B cell (primary cell): ENCODE results near the gene HSPB7. TPM values are rescaled to one million over a fixed set of nuclear protein-coding genes. Genes with fewer than 3 reads are reported as not detected.

Experiments
- ATAC-seq: fragments of 200-7000 bp; cut with Tn5 transposase; one replicate; pipeline ENCODE4 v1.10.0; 2021; ENCODE audit warnings: low read depth, mild to moderate bottlenecking, moderate number of reproducible peaks, moderate library complexity
- CTCF ChIA-PET: fragments of 350-600 bp; sonication (Branson Sonifier 250); formaldehyde crosslinking; loops from one replicate; lab custom pipeline; 2021; ENCODE audit warnings: antibody characterized with exemption, inconsistent platforms; lab: Charles Lee
- POLR2A ChIA-PET: fragments of 350-600 bp; sonication (Branson Sonifier 250); formaldehyde crosslinking; loops from one replicate; lab custom pipeline; 2021; ENCODE audit warnings: antibody characterized with exemption; lab: Charles Lee
- DNase-seq: peaks from one replicate; pipeline ENCODE4 v3.0.0; 2013
- H2AFZ ChIP-seq: 2 replicates; pipeline ENCODE4 v1.6.1; 2012; ENCODE audit warnings: mild to moderate bottlenecking, low read depth, low read length; ENCODE audit not compliant: insufficient read depth, poor library complexity, severe bottlenecking
- H3K27ac ChIP-seq, 2 donors: 1 replicate in 1 of 2; 2 replicates in 1 of 2; pipeline ENCODE4 v1.5.1; 2012 to 2013; ENCODE audit warnings: low read length in 2 of 2, mild to moderate bottlenecking in 2 of 2, moderate library complexity in 1 of 2
- H3K27me3 ChIP-seq, 4 experiments: fragments of 200-600 bp in 1 of 4; sonication (generic) in 1 of 4; replicated peaks in 1 of 4; 1 replicate in 2 of 4; 2 replicates in 2 of 4; pipeline versions ENCODE4 v1.6.1 to v1.7.0; 2013 to 2016; ENCODE audit warnings: low read length in 3 of 4, mild to moderate bottlenecking in 2 of 4, mixed read lengths in 1 of 4, moderate library complexity in 1 of 4; ENCODE audit not compliant: insufficient read depth in 4 of 4, control insufficient read depth in 3 of 4; ENCODE audit errors: control extremely low read depth in 1 of 4
- H3K36me3 ChIP-seq, 2 experiments: replicated peaks in 1 of 2; 1 replicate in 1 of 2; 2 replicates in 1 of 2; pipeline versions ENCODE4 v1.6.1 to v1.7.1; 2013; ENCODE audit warnings: low read length in 1 of 2; ENCODE audit not compliant: insufficient read depth in 2 of 2, control insufficient read depth in 1 of 2; ENCODE audit errors: control extremely low read depth in 1 of 2, extremely low read depth in 1 of 2
- H3K4me1 ChIP-seq, 2 donors: fragments of 200-600 bp in 1 of 2; sonication (generic) in 1 of 2; 1 replicate in 1 of 2; 2 replicates in 1 of 2; pipeline versions ENCODE4 v1.5.1 to v1.6.1; 2013 to 2017; ENCODE audit warnings: low read length in 2 of 2; ENCODE audit not compliant: control insufficient read depth in 2 of 2, insufficient read depth in 2 of 2
- H3K4me2 ChIP-seq: replicated peaks from 2 replicates; pipeline ENCODE3; 2012; ENCODE audit warnings: mild to moderate bottlenecking, low read depth, low read length; ENCODE audit not compliant: poor library complexity, severe bottlenecking
- H3K4me3 ChIP-seq, 5 experiments: fragments of 200-600 bp in 1 of 5; sonication (generic) in 1 of 5; 1 replicate in 3 of 5; 2 replicates in 2 of 5; pipeline versions ENCODE4 v1.5.1 to v1.7.0; 2011 to 2016; ENCODE audit warnings: low read length in 4 of 5, mild to moderate bottlenecking in 4 of 5, low read depth in 2 of 5, control low read depth in 1 of 5, moderate library complexity in 1 of 5; ENCODE audit not compliant: insufficient read depth in 1 of 5; ENCODE audit errors: control extremely low read depth in 1 of 5, extremely low read depth in 1 of 5
- H3K79me2 ChIP-seq: fragments of 200-600 bp; sonication (generic); one replicate; pipeline ENCODE4 v1.6.0; 2016; ENCODE audit warnings: low read length; ENCODE audit not compliant: control insufficient read depth, insufficient read depth
- H3K9ac ChIP-seq: fragments of 200-600 bp; sonication (generic); 2 replicates; pipeline ENCODE4 v1.6.1; 2017; ENCODE audit warnings: mild to moderate bottlenecking, low read length, moderate library complexity
- H3K9me3 ChIP-seq, 3 donors: one replicate each; pipeline versions ENCODE4 v1.6.1 to v1.7.1; 2013; ENCODE audit warnings: low read length in 2 of 3; ENCODE audit not compliant: control insufficient read depth in 2 of 3, insufficient read depth in 1 of 3; ENCODE audit errors: control extremely low read depth in 1 of 3
- H4K20me1 ChIP-seq: 2 replicates; pipeline ENCODE4 v1.6.0; 2012; ENCODE audit warnings: mild to moderate bottlenecking, low read length; ENCODE audit not compliant: insufficient read depth, control insufficient read depth, poor library complexity, severe bottlenecking
- H3K27ac Mint-ChIP-seq: one replicate; pipeline ENCODE4 v1.8.0; 2021; ENCODE audit warnings: mixed read lengths
- H3K27me3 Mint-ChIP-seq: one replicate; pipeline ENCODE4 v1.8.0; 2021; ENCODE audit warnings: mixed read lengths
- H3K4me1 Mint-ChIP-seq: one replicate; pipeline ENCODE4 v1.8.0; 2021; ENCODE audit warnings: mixed read lengths
- H3K4me3 Mint-ChIP-seq: one replicate; pipeline ENCODE4 v1.8.0; 2021; ENCODE audit warnings: mixed read lengths
- H3K9me3 Mint-ChIP-seq: one replicate; pipeline ENCODE4 v1.8.0; 2022; ENCODE audit warnings: mixed read lengths; ENCODE audit not compliant: insufficient read depth
- EZH2 ChIP-seq: IDR thresholded peaks from 2 replicates; pipeline ENCODE4 v1.6.1; 2012; ENCODE audit warnings: borderline replicate concordance, low read depth, mild to moderate bottlenecking, moderate library complexity, low read length; ENCODE audit not compliant: insufficient read depth, poor library complexity, severe bottlenecking
- WGBS: methylation state at CpG from one replicate; pipeline ENCODE4 v1.1.5; 2013; ENCODE audit warnings: missing lambda C conversion rate; ENCODE audit not compliant: insufficient coverage; 5-methylcytosine and 5-hydroxymethylcytosine counted together
- intact Hi-C: fragments of 100-400 bp; cut with micrococcal nuclease; formaldehyde crosslinking; loops from one replicate; pipeline ENCODE4 v1.10.0; 2022
- polyA plus RNA-seq: library from polyadenylated mRNA; depleted of rRNA; stranded (reverse); fragments of >200 nt; gene quantifications from 2 replicates; pipeline ENCODE4 v1.2.3, GENCODE V29; 2012
- total RNA-seq, 2 donors: library from RNA; stranded (reverse); fragments of 120-200 nt in 1 of 2; gene quantifications; 1 replicate in 1 of 2; 2 replicates in 1 of 2; pipeline versions ENCODE4 v1.2.3 to v1.2.4, GENCODE V29; 2013 to 2022
- TF ChIP-seq, protein P1 (sequence below): fragments of 200-600 bp; IDR thresholded peaks from one replicate; pipeline ENCODE4 v1.8.0; 2022; ENCODE audit warnings: antibody characterized with exemption, mild to moderate bottlenecking

The HSPB7 gene
- total and polyA plus RNA-seq, 2 donors (not counting 1 experiment from before 2014, with no cell fraction given), result not detected

DNA sequence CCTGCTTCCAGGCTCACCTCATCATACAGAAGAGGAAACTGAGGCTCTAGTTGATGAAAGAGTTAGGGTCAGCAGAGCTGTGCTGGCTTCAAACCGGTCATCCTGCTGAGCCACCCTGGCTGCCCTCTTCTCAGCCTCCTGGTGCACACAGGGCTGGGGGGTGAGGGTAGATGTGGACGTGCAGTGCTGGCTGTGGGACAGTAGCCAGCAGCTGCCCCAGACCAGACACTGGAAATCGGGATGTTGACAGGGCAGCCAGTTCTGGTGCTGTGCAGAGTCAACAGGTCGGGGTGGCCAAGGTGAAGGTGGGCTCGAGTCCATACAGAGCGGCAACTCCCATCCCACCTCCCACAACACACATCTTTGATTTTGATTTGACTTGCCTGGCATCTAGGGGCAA lies 2.5 kb upstream of the HSPB7 start:
- H3K4me1 Mint-ChIP-seq, result peaks cover 2% of the 10 kb centered on the region
- no peak overlapping the region for H2AFZ ChIP-seq
- ChIA-PET POLR2A (interaction anchor here (0.6 kb wide), 1 partner anchor 222 kb away, joined by 4 read pairs; no protein-coding TSS in a partner anchor), CTCF (interaction anchor here (0.6 to 1.4 kb wide), 2 partner anchors 10 to 59 kb away, joined by 3 to 5 read pairs; no protein-coding TSS in a partner anchor)
- DNase-seq, result no peak
- H3K27me3 ChIP-seq, result no peaks in the 10 kb centered on the region
- H3K4me2 ChIP-seq, result no peak overlapping the region
- no peak overlapping the region for H3K27ac Mint-ChIP-seq
- H3K36me3 ChIP-seq, result no peaks in the 10 kb centered on the region
- no peak overlapping the region for H3K4me3 ChIP-seq
- H3K27me3 Mint-ChIP-seq, result peaks cover 8% of the 10 kb centered on the region
- H3K4me3 Mint-ChIP-seq, result no peak overlapping the region
- ATAC-seq, result no peak
- no peaks in the 10 kb centered on the region for H3K9me3 ChIP-seq
- intact Hi-C loops, result loop anchor here (2.0 kb wide), 1 partner anchor 22 kb away; the partner anchor contains the start of gene CLCNKB
- no peak overlapping the region for H3K27ac ChIP-seq
- 85% methylated on average over 5 of the region's 6 CpGs for whole genome bisulfite sequencing
- TF ChIP-seq EZH2, result no peak
- TF ChIP-seq, protein P1, sequence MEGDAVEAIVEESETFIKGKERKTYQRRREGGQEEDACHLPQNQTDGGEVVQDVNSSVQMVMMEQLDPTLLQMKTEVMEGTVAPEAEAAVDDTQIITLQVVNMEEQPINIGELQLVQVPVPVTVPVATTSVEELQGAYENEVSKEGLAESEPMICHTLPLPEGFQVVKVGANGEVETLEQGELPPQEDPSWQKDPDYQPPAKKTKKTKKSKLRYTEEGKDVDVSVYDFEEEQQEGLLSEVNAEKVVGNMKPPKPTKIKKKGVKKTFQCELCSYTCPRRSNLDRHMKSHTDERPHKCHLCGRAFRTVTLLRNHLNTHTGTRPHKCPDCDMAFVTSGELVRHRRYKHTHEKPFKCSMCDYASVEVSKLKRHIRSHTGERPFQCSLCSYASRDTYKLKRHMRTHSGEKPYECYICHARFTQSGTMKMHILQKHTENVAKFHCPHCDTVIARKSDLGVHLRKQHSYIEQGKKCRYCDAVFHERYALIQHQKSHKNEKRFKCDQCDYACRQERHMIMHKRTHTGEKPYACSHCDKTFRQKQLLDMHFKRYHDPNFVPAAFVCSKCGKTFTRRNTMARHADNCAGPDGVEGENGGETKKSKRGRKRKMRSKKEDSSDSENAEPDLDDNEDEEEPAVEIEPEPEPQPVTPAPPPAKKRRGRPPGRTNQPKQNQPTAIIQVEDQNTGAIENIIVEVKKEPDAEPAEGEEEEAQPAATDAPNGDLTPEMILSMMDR, result no peak
- H3K9me3 Mint-ChIP-seq, result no peaks in the 10 kb centered on the region
- no peak overlapping the region for H3K9ac ChIP-seq
- no peaks in the 10 kb centered on the region for H3K79me2 ChIP-seq
- H3K4me1 ChIP-seq, result peaks cover 0 to under 1% of the 10 kb centered on the region in 2 donors
- H4K20me1 ChIP-seq, result no peaks in the 10 kb centered on the region

GRCh38 chr1:16019644-16020277 lies 1.9 kb upstream of the HSPB7 start:
- H3K4me1 Mint-ChIP-seq, result peaks cover 8% of the 10 kb centered on the region
- no peaks in the 10 kb centered on the region for H3K27me3 ChIP-seq
- no peak overlapping the region for H3K4me3 Mint-ChIP-seq
- H3K36me3 ChIP-seq, result no peaks in the 10 kb centered on the region
- no peak overlapping the region for H2AFZ ChIP-seq
- no peak overlapping the region for H3K4me3 ChIP-seq
- no peak overlapping the region for H3K4me2 ChIP-seq
- H4K20me1 ChIP-seq, result no peaks in the 10 kb centered on the region
- no peak for TF ChIP-seq EZH2
- TF ChIP-seq, protein P1, result no peak
- no peak overlapping the region for H3K27ac ChIP-seq
- ChIA-PET POLR2A (interaction anchor here (0.6 kb wide), 1 partner anchor 223 kb away, joined by 4 read pairs; no protein-coding TSS in a partner anchor), CTCF (interaction anchor here (0.5 to 3.6 kb wide), 5 partner anchors 9 to 227 kb away, joined by 3 to 15 read pairs (median 4); no protein-coding TSS in a partner anchor)
- H3K27me3 Mint-ChIP-seq, result peaks cover 8% of the 10 kb centered on the region
- intact Hi-C loops, result loop anchor here (2.0 kb wide), 1 partner anchor 23 kb away; the partner anchor contains the start of gene CLCNKB
- no peaks in the 10 kb centered on the region for H3K9me3 Mint-ChIP-seq
- H3K9ac ChIP-seq, result no peak overlapping the region
- no peak for ATAC-seq
- DNase-seq, result no peak
- no peaks in the 10 kb centered on the region for H3K79me2 ChIP-seq
- H3K4me1 ChIP-seq, result peaks cover 4 to 6% of the 10 kb centered on the region in 2 donors
- no peak overlapping the region for H3K27ac Mint-ChIP-seq
- 80% methylated on average over 5 of the region's 9 CpGs for WGBS
- no peaks in the 10 kb centered on the region for H3K9me3 ChIP-seq
